Fibroblast of lung (primary cell): ENCODE measurements around the gene HIP1.

Experiments
- EZH2 ChIP-seq: IDR thresholded peaks from 2 replicates; pipeline ENCODE4 v1.5.1; 2012; ENCODE audit warnings: low read length, control low read depth, mild to moderate bottlenecking; ENCODE audit errors: missing control alignments
- TF ChIP-seq, protein P1 (sequence below), 2 donors: IDR thresholded peaks in 1 of 2; conservative IDR thresholded peaks in 1 of 2; 1 replicate in 1 of 2; 2 replicates in 1 of 2; pipeline ENCODE4 v1.5.1; 2011 to 2012; ENCODE audit warnings: low read length in 2 of 2, control low read depth in 1 of 2, inconsistent platforms in 1 of 2, low read depth in 1 of 2, mild to moderate bottlenecking in 1 of 2

DNA sequence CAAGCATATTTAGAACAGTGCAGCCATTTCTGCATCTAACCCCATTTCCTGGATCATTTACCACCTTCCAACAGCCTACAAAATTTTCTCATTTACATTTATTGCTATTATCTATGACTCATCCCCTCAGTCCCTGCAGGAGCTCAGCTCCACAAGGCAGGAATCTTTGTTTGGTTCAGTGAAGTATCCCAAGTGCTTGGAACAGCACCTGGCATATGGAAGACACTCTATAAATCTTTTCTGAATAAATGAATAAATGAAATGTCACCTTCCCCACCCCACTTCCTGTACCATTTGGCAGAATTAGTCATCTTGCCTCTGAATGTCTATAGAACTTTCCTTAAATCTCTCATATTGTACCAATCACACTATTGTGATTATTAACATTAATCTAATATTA is 110.7 kb downstream of the HIP1 start:
- TF ChIP-seq, protein P1, sequence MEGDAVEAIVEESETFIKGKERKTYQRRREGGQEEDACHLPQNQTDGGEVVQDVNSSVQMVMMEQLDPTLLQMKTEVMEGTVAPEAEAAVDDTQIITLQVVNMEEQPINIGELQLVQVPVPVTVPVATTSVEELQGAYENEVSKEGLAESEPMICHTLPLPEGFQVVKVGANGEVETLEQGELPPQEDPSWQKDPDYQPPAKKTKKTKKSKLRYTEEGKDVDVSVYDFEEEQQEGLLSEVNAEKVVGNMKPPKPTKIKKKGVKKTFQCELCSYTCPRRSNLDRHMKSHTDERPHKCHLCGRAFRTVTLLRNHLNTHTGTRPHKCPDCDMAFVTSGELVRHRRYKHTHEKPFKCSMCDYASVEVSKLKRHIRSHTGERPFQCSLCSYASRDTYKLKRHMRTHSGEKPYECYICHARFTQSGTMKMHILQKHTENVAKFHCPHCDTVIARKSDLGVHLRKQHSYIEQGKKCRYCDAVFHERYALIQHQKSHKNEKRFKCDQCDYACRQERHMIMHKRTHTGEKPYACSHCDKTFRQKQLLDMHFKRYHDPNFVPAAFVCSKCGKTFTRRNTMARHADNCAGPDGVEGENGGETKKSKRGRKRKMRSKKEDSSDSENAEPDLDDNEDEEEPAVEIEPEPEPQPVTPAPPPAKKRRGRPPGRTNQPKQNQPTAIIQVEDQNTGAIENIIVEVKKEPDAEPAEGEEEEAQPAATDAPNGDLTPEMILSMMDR (conservative IDR thresholded peaks at IDR 0.05 in 1 of 2, IDR thresholded peaks at IDR 0.05 in 1 of 2; ENCODE audit: low read depth in 1 of 2, low read length in 2 of 2), result no peak
- no peak for TF ChIP-seq EZH2
